ENCODE data around the gene EIF6. TPM values are rescaled to one million over a fixed set of nuclear protein-coding genes. Genes with fewer than 3 reads are reported as not detected.

The EIF6 gene
- total RNA-seq, 1 donor from 2014 or later, result 124 TPM

DNA sequence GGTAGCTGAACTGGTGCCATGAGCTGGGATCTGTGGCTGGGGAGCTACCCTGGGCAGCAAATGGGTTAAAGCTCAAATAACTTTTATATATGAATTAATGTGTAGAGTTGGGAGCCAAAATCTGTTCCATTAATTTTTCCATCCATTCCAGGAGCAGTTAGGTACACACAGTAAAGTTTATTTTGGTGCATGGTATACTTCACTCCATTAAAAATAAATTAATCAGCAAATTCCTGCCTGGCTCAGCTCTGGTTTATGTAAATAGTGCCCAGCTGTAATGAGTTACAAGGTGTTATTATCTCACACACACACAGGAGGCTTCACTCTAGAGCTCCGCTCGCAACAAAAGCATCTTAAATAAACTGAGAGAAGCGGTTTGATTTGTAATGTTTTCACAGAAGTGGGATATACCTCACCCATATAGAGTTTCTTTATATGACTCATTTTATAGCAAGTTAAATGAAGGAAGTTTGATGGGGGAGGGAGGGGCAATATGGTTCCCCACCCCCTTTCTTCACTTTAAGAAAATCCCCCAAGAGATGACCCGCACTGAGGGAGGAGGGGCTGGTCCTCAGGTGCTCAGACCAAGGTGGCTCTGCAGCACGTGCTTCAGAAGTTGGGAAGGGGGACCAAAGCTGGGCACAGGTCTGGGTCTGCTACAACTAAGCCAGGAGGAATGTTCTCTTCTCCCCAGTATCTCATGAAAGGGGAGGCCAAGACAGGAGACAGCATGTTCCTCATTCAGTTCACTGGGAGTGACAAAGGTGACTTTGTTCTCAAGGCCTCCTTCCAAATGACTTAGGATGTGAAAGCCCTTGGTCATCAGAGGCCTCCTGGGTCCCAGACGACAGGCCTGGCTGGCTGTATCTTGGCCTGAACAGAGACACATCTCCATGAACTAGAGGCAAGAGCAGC, 18.1 kb upstream of the EIF6 start:
- DNase-seq (ENCODE audit: extremely low spot score in 2 of 2), result no peak
- Histone ChIP-seq H3K36me3 (no peaks in the 10 kb centered on the region), H3K4me3 (no peak overlapping the region), H3K9me3 (no peaks in the 10 kb centered on the region), H3K27ac (no peak overlapping the region), H3K27me3 (no peaks in the 10 kb centered on the region), H3K4me1 (peaks cover 41% of the 10 kb centered on the region)
- no peak for TF ChIP-seq POLR2A (IDR thresholded peaks at IDR 0.05)
- intact Hi-C loops (cut with DNase I), result no loop called here

DNA sequence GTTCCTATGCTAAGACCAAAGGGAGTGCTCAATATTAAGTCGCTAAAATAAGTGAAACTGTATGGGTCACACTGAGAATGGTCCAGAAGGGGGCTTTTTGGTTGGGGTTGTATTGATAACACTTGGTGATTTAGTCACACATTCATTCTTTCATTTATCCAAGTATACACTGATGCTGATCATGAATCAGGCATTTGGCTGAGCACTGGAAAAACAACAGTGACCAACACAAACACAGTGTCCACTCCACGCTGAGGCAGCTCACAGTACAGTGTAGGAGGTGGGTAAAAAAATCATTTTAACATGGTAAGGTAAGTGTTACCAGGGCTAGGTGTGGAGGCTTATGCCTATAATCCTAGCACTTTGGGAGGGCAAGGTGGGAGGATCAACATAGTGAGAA, 16.9 kb upstream of the EIF6 start:
- Histone ChIP-seq H3K9me3 (no peaks in the 10 kb centered on the region), H3K4me3 (no peak overlapping the region), H3K4me1 (peaks cover 28% of the 10 kb centered on the region), H3K27ac (no peak overlapping the region), H3K27me3 (no peaks in the 10 kb centered on the region), H3K36me3 (no peaks in the 10 kb centered on the region)
- no peak for DNase-seq (ENCODE audit: extremely low spot score in 2 of 2)
- intact Hi-C loops (cut with DNase I), result no loop called here
- no peak for TF ChIP-seq POLR2AphosphoS5 (IDR thresholded peaks at IDR 0.05; ENCODE audit: insufficient read depth in 1 of 2, low read depth in 1 of 2)
- TF ChIP-seq POLR2A (IDR thresholded peaks at IDR 0.05), result no peak
- TF ChIP-seq CTCF (IDR thresholded peaks at IDR 0.05), result no peak

GRCh38 chr20:35300469-35301262, 16.1 kb upstream of the EIF6 start:
- no peaks in the 10 kb centered on the region for H3K9me3 ChIP-seq
- DNase-seq (ENCODE audit: extremely low spot score in 2 of 2), result no peak
- no peaks in the 10 kb centered on the region for H3K27me3 ChIP-seq
- no peak overlapping the region for H3K4me3 ChIP-seq
- no peaks in the 10 kb centered on the region for H3K36me3 ChIP-seq
- TF ChIP-seq POLR2A (IDR thresholded peaks at IDR 0.05), result no peak
- TF ChIP-seq CTCF (IDR thresholded peaks at IDR 0.05), result no peak
- TF ChIP-seq POLR2AphosphoS5 (IDR thresholded peaks at IDR 0.05; ENCODE audit: insufficient read depth in 1 of 2, low read depth in 1 of 2), result no peak
- peaks cover 20% of the 10 kb centered on the region for H3K4me1 ChIP-seq
- no peak overlapping the region for H3K27ac ChIP-seq
- intact Hi-C loops (cut with DNase I), result no loop called here

DNA sequence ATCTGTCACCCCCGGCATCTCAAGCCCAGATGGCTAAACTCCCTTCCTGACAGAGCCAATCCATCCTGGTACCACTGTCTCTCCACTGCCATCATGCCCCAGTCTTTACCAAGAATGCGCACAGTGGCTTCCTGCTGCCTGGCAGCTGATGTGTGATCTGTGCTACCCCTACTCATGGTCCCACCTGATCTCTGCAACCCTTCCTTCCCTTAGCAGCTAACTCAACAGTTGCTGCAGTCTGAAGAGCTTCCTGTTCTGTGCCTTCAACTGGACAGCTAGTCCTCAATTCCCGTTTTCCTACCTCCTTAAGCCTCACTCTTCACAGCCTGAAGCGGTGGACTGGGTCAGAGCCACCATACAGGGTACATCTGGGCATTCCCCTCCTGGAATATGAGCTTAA, 15.2 kb upstream of the EIF6 start:
- no peak overlapping the region for H3K27ac ChIP-seq
- intact Hi-C loops (cut with DNase I), result no loop called here
- H3K27me3 ChIP-seq, result no peaks in the 10 kb centered on the region

DNA sequence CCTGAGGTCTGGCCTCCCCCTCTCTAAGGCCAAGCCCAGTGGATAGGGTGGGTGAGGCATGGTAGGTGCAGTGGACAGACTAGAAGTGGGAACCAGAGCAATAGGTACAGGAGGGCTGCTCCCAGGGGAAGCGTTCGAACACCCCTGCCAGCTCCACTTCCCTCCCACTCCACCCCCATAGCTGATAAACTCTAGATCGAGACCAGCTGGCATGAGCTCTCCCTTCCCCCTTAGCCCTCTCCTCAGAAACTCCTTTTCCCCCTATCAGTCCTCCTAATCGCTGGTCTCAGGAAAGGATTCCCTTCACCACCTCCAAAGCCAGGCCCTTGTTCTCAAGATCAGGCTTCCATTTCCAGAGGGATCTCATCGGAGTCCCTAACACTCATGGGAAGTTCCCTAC, 13.7 kb upstream of the EIF6 start:
- Histone ChIP-seq H3K27ac (no peak overlapping the region), H3K9me3 (no peaks in the 10 kb centered on the region), H3K27me3 (no peaks in the 10 kb centered on the region), H3K4me3 (no peak overlapping the region), H3K36me3 (no peaks in the 10 kb centered on the region), H3K4me1 (no peaks in the 10 kb centered on the region)
- intact Hi-C loops (cut with DNase I), result no loop called here
- no peak for DNase-seq (ENCODE audit: extremely low spot score in 2 of 2)
- TF ChIP-seq POLR2AphosphoS5 (IDR thresholded peaks at IDR 0.05; ENCODE audit: insufficient read depth in 1 of 2, low read depth in 1 of 2), result no peak
- TF ChIP-seq POLR2A (IDR thresholded peaks at IDR 0.05), result no peak
- TF ChIP-seq CTCF (IDR thresholded peaks at IDR 0.05), result no peak

More for the DNA sequence above, 15.2 kb upstream of the EIF6 start:
- Histone ChIP-seq H3K4me1 (peaks cover 13% of the 10 kb centered on the region), H3K36me3 (no peaks in the 10 kb centered on the region), H3K4me3 (no peak overlapping the region), H3K9me3 (no peaks in the 10 kb centered on the region)
- no peak for DNase-seq (ENCODE audit: extremely low spot score in 2 of 2)
- TF ChIP-seq POLR2A (IDR thresholded peaks at IDR 0.05) (no peak), CTCF (IDR thresholded peaks at IDR 0.05) (no peak)
